ENCODE measurements around the gene STARD7.
"Not testable (repeated sequence)": the region's sequence is repeated elsewhere in the genome, so short reads cannot be mapped to it uniquely, and the experiment has no call there.

Gene STARD7

DNA sequence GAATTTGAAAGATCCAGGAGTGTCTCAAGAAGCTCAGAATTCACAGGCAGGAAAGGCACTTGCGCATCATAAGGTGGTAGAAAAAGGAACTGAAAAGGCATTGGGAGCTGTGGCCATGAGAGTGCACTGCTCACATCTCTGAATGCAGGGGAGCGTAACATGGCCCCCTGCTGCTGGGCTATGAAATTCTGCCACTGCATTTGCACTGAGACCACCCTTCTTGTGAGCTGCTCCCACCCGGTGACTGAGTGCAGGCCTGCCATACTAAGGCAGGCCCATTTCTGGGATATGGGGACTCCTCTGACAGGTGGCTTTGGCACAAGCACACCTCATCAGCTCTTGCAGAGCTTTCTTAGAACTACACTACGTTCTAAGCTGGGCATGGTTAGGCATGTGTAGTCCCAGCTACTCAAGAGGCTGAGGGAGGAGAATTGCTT is 25.3 kb upstream of the STARD7 start:
- no peak for DNase-seq

DNA sequence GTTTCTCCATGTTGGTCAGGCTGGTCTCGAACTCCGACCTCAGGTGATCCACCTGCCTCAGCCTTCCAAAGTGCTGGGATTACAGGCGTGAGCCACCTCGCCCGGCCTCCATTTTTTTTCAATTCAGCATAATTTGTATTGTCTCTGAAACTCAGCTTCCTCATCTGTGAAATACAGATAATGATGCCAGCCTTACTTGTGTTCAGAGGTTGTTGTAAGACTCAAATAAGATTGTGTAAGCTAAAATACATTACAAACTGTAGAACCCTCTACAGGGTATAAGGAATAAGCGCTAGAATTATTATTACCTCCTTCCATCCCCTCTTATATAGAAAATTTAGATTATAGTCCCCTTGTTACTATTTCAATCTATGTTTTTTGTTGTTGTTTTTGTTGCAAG is 24.8 kb upstream of the STARD7 start:
- no peak for DNase-seq

DNA sequence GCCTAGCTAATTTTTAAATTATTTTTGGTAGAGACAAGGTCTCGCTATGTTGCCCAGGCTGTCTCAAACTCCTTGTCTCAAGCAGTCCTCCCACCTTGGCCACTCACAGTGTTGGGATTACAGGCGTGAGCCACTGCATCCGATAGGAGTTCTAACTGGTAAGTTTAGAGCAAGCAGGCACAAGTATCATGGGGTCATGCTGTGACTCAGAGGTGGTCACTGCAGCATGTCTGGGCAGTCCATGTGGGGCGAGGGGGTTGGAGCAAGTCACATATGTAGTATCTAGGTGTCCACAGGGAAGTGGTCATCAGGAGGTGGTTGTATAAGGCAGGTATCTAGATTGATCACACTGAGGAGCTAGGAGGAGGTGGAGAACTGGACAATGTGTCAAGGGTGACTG is 22.7 kb upstream of the STARD7 start:
- DNase-seq, result no peak

DNA sequence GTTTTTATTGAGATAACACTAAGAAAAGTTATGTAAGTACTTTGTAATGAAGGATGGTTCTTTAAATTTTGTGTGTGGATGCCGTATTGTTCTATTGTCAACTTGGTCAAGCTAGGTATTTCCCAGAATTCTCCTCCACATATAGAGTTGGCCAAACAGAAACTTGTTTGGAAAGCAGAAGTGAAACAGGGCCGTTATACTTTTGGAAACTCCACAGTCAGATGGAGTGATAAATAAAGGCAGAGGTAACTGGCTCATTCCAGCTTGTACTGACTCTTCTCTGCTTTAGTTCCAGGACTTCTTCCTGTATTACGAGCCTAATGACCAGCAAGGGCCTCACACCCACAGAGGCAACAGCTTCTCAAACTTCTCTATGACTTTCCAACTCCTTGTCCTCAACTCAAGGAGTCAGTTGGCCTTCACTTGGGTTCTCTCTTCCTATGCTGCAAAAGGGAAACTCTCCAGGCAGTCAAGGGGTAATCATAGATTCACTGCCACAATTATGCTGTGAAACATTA is 16.4 kb upstream of the STARD7 start:
- no peak for DNase-seq

DNA sequence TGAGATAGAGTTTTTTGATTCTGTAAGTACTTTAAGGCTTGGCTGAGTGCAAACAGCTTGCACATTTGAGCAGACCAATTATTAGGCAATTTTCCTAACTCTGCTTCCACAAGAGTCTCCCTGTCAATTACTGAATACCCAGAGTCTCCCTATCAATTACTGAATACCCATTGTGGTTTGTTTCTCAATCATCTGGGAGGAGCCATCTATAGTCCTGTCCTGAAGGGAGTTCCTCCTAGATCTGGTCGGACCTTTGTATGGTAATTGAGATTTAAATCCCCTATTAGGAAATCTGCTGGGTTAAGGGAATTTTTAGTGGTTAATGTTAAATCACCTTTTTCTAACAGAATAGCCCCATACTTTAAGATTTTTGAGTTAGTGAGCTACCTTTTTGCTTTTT is 12.5 kb upstream of the STARD7 start:
- not testable (repeated sequence) for DNase-seq

DNA sequence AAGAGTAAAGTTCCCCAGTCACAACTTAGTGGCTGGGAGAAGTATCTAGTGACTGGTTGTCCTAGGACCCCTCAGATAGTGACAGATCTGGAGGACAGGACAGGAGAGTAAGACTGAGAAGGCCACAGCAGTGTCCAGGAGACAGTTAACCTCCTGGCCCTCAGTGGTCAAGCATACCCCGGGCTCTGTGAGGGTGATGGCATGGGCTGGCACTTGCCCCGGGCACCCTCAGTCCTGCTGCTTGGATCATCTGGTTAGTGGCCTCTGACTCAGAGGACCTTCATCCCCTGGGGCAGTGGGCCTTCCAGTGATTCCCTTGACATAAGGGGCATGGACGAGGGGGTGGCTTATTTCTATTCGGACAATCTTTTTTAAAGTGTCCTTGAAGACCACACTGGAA is 11.3 kb upstream of the STARD7 start:
- not testable (repeated sequence) for DNase-seq

DNA sequence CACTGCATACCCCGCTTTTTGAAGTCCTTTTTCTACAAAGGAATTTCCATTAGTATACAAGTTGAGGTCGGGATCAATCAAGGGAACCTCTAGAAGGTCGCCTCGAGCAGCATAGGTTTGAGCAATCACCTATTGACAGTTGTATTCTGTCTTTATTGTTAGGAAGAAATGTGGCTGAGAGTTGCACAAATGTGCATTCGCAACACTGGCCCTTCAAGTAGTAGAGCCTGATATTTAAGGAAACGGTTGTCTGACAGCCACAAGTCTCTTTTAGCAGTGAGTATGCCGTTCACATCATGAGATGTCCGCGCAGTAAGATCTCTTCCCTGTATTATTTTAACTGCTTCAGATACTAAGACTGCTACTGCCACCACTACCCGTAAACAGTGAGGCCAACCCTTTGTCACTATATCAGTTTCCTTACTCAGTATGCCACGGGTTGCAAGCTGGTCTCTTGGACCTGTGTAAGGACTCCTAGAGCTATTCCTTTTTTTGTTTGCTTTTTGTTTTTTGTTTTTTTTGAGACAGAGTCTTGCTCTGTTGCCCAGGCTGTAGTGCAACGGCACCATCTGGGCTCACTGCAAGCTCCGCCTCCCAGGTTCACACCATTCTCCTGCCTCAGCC is 10.0 kb upstream of the STARD7 start:
- no peak for DNase-seq

DNA sequence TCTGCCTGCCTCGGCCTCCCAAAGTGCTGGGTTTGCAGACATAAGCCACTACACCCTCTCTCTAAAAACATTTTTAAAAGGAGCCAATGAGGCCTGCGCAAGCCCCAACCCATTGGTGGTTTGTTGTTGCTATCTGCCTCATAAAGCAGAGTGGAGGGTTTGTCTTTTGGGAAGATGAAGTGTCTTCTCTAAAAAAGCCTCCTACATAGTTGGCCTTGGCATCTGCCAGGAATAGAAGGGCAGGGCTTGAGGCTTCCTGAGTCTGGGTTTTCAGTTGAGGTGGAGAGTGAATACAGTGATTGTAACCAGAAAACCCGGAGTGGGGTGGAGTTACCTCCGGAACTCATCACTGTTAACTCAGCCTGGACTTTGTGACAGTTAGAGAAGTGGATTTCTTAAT is 5.9 kb upstream of the STARD7 start:
- DNase-seq, result no peak

DNA sequence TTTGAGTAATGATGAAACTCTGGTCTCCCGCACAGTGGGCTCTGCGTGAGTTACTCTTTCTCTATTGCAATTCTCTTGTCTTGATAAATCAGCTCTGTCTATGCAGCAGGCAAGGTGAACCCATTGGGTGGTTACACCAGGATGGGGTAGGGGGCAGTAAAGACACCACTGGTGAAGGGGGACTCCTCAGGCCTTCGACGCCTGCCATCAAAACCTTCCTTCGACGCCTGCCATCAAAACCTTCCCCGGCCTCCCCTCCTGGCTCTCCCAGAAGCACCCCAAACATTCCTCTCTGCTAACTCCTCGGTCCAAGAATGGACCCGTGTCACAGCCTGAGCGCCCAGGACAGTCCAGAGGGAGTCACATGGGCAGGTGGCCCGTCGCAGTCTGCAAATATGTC is 4.8 kb upstream of the STARD7 start:
- no peak for DNase-seq

DNA sequence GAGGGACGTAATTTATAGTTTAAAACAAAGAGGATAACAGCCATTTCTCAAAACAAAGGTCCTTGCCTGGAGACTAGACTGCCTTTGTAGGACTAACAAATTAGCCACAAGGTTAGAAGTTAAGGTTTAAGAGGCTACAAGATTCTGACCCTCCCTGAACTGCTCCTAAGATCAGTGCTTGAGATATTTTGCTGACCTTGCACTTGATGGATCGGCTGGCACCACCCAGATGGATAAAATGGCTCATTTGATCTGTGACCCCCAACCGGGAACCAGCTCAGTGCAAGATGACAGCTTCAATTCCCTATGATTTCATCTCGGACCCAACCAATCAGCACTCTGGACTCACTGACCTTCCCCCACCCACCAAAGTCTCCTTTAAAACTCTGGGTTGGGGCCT is 3.7 kb upstream of the STARD7 start:
- no peak for DNase-seq

DNA sequence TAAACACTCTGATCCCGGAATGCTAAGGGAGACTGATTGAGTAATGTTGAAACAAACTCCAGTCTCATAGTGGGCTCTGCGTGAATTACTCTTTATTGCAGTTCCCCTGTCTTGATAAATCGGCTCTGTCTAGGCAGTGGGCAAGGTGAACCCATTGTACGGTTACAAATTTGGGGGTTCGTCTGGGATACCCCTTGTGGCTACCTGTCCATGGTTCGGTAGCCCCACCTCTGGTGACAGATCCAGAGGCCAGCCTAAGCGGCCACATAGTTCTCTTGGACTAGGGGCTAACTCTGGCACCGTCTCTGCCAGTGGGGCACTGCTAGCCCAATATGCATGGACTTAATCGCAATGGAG is 1.1 kb upstream of the STARD7 start:
- no peak for DNase-seq

DNA sequence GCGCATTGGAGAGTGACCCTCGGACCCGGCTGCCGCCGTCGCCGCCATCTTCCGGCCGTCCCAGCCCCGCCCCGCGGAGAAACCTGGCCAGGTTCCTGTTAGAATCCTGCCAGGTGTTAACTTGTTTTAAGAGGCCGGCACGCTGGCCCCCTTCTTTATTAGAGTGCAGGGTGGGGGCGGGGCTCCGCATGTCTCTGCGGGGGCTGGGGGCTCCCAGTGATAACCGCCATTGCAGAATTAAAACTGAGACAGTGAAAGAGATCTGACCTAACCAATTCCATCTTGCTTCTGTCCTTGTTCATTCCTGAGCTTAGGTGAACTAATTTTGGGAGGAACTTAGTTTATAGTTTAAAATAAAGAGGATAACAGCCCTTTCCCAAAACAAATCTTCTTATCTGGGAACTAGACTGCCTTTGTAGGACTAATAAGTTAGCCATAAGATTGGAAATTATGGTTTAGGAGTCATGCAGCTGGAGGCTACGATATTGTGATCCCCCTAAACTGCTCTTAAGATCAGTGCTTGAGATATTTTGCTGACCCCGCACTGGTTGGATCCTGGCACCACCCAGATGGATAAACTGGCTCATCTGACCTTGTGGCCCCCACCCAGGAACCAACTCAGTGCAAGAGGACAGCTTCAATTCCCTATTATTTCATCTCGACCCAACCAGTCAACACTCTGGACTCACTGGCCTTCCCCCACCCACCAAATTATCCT is 543 bp upstream of the STARD7 start:
- DNase-seq, result no peak

DNA sequence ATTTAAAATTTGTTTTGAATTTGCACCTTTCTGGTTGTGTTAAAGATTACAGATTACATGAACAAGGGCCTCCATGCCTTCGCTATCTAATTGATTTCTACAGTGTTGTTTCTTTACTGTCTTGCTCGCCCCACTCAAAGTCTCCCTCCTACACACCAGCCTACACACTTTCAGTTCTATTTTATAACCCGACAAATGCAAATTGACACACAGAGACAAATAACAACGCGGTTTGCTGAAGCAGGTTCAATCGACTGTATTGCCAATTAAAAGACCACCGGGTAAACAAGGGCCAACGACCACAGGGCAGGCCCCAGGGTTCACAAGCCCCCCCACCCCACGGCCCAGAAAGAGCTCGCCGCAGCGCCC is 869 bp downstream of the STARD7 start:
- DNase-seq, result no peak

DNA sequence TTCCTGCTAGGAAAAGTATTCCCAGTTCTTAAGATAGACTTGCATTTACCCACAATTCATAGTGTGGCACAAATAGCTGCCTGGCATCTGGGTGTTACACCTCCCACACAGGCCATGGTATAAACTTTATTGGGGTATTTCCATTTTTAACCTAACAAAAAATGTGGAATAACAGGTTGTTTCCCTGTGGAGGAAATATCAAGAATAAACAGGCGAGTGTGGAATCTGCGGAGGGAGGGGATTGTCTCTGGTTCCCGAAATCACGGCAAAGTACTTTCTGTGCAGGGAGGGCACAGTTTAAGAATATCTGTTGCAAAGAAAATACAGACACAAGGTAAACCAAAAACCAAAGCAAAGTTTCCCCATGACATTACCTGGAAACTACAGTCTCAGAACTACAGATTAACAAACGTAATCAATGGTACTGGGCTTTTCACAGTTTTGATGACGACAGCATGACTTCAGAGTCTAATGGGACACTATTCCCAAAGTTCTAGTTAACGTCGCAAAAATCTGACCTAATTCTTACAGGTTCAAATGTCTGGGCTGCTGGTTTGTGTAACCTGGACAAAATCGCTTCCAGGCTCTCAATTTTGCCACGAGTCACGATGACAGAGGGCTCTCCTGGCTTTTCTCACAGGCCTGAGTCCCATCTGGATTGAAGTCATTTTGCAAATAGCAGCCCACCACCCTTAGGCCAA is 1.4 kb downstream of the STARD7 start:
- no peak for DNase-seq

DNA sequence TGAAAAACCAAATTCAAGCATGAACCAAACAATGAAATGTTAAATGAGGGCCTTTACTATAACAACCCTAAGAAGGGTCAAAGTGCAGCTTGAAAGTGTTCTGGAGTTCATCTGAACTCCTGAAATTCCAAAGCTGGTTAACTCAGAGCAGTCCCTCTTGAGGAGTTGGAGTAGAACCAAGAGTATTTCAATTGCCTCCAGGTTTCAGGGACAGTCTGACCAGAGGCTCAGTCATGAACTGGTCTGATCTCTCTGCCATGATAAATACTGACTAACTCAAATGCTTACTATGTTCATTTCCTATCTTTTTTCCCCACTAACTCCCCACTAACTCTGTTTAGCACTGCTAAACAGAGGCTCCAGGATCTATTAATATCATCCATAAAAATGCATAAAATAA is 2.7 kb downstream of the STARD7 start:
- no peak for DNase-seq

DNA sequence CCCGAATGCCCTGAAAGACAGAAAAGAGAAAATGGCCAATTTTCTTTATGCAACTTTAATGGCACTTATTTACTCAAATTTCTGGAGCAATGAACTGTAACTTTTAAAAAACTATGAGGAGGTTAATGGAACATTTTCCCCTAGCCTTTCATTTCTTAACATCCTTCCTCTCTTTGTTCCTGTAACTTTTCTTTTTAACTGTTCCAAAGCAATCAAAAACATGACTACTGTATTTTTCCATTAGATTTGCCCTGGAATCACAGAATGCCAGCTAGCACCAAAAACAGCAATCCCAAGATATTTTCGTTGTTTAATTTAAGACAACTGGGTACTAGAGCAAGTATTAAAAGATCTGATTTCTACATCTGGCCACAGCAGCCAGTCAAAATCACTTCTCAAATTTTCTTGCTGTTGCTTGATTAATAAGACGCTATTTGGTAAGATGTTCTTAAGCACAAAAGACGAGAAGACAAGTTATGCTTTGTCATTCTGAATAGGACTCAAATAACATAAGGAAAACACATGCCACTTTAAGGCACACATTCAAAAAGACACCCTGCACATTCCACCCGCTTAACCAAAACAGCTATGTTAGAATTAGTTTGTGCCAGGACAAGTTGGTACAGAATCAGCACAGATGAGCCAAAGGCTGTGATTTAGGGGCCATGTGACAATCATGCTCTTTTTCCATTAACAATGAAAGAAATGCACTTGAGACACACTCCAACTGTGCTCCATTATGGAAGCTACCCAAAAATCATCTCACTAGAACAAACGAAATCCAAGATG is 3.6 kb downstream of the STARD7 start:
- peak; percentile 10 for DNase-seq

DNA sequence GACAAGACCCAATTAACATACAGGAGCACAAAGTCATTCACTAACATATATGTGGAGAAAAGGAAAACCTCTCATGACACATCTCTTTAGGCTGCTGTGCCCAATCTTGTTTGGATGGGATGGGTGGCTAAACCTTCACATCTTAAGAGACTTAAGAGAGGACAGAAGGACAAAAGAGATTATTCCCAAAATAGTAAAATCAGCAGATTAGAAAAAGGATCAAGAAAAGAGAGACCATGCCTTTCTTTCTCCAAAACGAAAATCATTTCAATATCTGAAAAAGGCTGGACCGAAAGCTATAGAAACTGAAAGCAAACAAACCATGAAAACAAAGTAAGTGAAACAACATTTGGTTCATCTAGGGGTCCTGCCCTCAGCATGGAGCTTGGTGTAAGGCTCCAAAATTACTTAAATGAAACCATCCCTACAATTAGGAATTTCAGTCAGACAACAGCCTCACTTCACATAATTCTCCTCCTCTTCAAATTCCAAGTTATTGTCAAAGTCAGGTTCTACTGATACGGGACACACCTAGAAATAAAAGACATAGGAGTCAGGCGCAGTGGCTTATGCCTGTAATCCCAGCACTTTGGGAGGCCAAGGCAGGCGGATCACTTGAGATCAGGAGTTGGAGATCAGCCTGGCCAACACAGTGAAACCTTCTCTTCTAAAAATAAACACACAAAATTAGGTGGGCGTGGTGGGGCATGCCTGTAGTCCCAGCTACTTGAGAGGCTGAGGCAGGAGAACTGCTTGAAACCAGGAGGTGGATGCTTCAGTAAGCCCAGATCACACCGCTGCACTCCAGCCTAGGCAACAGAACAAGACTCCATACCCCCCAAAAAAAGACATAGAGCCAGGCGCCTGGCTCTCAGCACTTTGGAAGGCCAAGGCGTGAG is 5.2 kb downstream of the STARD7 start:
- DNase-seq, result no peak

DNA sequence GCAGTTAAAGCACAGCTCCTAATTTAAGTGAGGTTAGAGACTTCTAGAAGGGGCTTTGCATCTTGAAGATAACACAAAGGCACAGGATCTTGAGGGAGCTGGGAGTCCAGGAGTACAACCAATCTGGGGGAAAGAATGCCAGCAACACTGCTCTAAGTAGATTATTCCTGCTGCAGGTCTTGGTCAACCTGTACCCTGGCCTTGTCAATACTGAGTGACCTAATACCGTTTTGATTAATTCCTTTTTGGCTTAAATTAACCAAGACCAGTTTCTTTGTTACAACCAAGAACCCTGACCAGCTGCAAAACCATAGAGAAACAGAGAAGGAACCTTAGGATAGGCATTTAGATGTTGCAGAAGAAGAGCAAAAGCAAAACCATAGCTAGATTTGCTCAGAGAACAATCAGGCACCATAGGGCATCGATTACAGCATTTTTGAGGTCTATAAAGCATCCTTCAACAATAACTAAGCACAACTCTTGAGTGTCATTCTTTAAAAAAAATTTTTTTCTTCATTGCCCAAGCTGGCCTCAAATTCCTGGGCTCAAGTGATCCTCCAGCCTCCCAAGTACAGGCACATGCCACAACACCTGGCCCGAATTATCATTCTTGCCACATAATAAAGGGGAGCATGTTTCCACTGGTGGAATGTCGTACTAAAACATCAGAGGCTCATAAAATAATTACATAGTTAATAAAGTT is 6.3 kb downstream of the STARD7 start:
- DNase-seq, result no peak

DNA sequence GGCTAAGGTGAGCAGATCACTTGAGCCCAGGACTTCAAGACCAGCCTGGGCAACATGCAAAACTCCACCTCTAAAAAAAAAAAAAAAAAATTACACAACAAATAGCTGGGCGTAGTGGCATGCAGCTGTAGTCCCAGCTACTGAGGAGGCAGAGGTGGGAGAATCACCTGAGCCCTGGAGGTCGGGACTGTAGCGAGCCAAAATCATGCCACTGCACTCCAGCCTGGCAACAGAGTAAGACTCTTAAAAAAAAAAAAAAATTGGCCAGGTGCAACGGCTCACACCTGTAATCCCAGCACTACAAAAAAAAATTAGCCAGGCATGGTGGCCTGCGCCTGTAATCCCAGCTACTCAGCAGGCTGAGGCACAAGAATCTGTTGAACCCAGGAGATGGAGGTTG is 7.3 kb downstream of the STARD7 start:
- no peak for DNase-seq

DNA sequence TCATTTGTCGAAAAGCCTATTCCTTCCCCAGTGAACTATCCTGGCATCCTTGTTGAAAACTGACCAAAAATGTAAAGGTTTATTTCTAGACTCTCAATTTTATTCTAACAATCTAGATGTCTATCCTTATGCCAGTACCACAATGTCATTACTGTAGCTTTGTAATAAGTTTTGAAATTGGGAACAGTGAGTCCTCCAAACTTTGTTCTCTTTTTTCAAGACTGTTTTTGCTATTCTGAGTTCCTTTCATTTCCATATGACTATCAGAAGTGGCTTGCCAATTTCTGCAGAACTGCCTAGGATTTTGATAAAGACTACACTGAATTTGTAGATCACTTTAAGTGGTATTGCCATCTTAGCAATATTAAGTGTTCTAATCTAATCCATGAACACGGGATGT is 9.7 kb downstream of the STARD7 start:
- DNase-seq, result no peak

DNA sequence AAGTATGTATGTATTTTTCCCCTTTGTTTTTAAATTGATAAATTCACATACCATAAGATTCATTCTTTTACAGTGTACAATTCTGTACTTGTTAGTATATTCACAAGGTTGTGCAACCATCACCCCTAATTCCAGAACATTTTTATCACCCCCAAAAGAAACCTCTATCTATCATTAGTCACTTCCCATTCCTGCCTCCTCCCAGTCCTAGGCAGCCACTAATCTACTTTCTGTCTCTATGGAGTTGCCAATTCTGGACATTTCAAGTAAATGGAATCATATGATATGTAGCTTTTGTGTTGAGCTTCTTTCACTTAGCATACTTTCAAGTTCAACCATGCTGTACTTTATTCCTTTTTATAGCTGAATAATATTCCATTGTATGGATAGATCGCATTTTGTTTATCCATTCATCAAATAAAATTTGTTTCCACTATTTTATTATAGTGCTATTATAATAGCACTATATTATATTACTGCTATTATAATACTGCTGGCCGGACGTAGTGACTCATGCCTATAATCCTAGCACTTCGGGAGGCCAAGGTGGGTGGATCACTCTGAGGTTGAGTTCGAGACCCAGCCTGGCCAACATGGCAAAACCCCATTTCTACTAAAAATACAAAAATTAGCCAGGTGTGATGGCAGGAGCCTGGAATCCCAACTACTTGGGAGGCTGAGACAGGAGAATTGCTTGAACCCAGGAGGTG is 10.9 kb downstream of the STARD7 start:
- DNase-seq, result no peak

Data from NCI-H1105 treated with DMSO at 0.1 percent for 48 hours (cell line).